Measurements from ENCODE around the gene FAM163B. TPM values are rescaled to one million over a fixed set of nuclear protein-coding genes. Genes with fewer than 3 reads are reported as not detected.

Gene FAM163B
- polyA plus RNA-seq, 4 donors = 0.12 to 0.19 TPM; not detected in 2

DNA sequence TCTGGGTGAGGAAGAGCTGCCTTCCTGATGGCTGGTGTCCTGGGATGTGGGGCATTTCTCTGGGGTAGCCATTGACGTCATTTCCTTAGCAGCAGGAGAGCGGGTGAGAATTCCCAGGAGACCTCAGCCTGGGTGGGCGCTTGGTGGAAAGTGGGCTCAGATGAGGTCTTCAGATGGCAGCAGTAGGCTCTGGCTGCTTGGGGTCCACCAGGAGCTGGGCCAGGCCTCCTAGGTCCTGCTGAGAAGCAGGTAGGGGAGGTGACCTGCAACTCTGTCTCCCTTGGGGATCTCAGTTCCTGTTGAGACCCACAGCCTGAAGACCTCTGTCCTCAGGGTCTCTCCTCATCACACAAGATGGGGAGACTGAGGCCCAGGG, 31.5 kb downstream of the FAM163B start:
- no peak overlapping the region for H3K27ac ChIP-seq (ENCODE audit: low read depth in 1 of 3, low read length in 2 of 3)
- peaks cover 0 to 28% (median 0%) of the 10 kb centered on the region in 3 donors for H3K27me3 ChIP-seq (ENCODE audit: control insufficient read depth in 3 of 3, insufficient read depth in 3 of 3, low read length in 3 of 3)
- FAIRE-seq = no peak
- H3K36me3 ChIP-seq (ENCODE audit: control insufficient read depth in 3 of 3, insufficient read depth in 2 of 3, low read depth in 1 of 3, low read length in 3 of 3) = peaks cover 0 to 1% (median 0%) of the 10 kb centered on the region in 3 donors
- no peaks in the 10 kb centered on the region for H3K9me3 ChIP-seq (ENCODE audit: control insufficient read depth in 2 of 2, insufficient read depth in 1 of 2, low read depth in 1 of 2, low read length in 1 of 2)
- no peak overlapping the region for H3K4me3 ChIP-seq (ENCODE audit: low read depth in 1 of 3, low read length in 3 of 3)
- no peaks in the 10 kb centered on the region for H3K4me1 ChIP-seq (ENCODE audit: control insufficient read depth in 3 of 3, insufficient read depth in 2 of 3, low read depth in 1 of 3, low read length in 2 of 3)
- DNase-seq = no peak
- 69 to 88% (median 74%) methylated on average over 3 of the region's 3 CpGs for WGBS, 3 donors

DNA sequence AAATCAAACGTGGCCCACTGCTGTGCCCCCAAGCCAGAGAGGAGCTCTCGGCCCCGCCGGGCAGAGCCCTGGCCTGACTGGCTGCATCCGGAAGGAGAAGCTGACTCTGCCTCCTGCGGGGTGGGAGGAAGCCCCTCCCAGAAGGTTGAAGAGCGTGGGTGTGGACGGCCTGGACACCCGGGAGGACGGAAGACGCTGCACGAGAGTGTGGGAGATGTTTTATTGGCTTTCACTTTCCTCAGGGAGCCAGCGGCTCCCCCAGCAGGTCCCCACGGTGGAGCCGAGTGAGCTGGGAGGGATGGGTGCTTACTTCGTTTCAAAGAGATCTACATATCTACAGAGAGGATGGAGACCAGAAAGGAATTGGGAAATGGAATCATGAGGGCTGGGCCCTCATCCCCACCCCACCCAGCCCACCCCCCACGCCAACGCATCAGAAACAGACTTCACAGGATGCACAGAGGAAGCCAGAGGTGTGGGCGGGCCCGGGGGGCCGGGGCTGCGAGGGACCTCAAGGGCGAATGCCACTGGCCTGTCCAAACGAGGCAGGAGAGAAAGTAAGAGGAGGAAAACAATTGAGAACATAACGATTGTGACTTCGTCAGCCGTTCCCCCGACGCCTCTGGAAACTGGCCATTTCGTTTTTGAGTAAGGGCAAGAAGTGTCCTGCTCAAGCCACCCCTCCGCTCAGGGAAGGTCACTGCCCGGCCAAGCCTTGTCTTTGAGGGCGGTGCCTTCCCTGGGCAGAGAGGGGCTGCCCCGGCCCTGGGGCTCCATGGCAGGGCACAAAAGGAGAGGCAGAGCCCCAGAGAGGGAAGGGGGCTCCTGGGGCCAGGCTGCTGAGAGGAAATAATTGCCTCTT, 32.1 kb downstream of the FAM163B start:
- Histone ChIP-seq H3K27me3 (ENCODE audit: control insufficient read depth in 3 of 3, insufficient read depth in 3 of 3, low read length in 3 of 3) (peaks cover 0 to 28% (median 0%) of the 10 kb centered on the region in 3 donors), H3K36me3 (ENCODE audit: control insufficient read depth in 3 of 3, insufficient read depth in 2 of 3, low read depth in 1 of 3, low read length in 3 of 3) (peaks cover 0 to 2% (median 0%) of the 10 kb centered on the region in 3 donors), H3K27ac (ENCODE audit: low read depth in 1 of 3, low read length in 2 of 3) (no peak overlapping the region), H3K4me3 (ENCODE audit: low read depth in 1 of 3, low read length in 3 of 3) (no peak overlapping the region), H3K4me1 (ENCODE audit: control insufficient read depth in 3 of 3, insufficient read depth in 2 of 3, low read depth in 1 of 3, low read length in 2 of 3) (no peaks in the 10 kb centered on the region), H3K9me3 (ENCODE audit: control insufficient read depth in 2 of 2, insufficient read depth in 1 of 2, low read depth in 1 of 2, low read length in 1 of 2) (no peaks in the 10 kb centered on the region)
- 44 to 50% (median 44%) methylated on average over 34 of the region's 34 CpGs for WGBS, 3 donors
- DNase-seq = no peak
- FAIRE-seq = no peak

DNA sequence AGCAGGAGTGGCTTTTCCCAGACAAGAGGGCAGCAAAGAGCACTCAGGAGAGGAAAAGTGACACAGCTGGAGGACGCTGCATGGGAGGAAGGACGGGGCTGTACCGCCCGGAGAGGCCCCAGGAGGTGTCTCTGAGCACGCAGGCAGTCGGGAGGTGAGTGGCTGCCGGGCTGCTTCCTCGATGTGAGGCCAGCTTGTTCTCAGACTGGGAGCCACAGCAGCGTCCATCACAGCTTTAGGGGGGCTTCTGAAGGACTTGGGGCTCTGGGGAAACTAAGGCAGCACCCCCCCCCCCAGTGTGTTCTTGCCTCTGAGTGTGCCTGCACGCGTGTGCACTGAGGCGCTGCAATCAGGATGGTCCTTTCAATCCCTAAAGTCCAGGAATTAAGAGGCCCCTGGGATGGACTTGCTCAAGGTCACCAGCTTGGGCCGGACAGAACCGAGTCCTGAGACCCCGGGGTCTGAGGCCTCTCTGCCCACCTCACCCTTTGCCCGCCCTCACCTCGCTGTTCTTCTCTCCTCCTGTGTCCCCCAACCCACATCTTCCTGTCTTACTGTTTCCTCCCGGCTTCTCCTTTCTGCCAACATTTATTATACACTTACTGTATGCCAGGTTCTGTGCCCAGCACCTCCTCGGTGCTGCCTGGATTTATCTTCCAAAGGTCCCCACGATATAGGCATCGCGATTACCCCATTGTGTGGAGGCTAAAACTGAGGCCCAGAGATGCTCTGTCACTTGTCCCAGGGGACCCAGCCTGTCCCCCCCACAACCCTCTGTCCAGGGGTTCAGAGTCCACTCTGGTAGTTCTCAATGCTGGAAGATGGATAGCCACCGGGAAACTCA, 32.9 kb downstream of the FAM163B start:
- 54 to 65% (median 61%) methylated on average over 21 to 23 of the region's 23 CpGs for WGBS, 3 donors
- Histone ChIP-seq H3K9me3 (ENCODE audit: control insufficient read depth in 2 of 2, insufficient read depth in 1 of 2, low read depth in 1 of 2, low read length in 1 of 2) (no peaks in the 10 kb centered on the region), H3K27me3 (ENCODE audit: control insufficient read depth in 3 of 3, insufficient read depth in 3 of 3, low read length in 3 of 3) (peaks cover 0 to 28% (median 0%) of the 10 kb centered on the region in 3 donors), H3K36me3 (ENCODE audit: control insufficient read depth in 3 of 3, insufficient read depth in 2 of 3, low read depth in 1 of 3, low read length in 3 of 3) (peaks cover 0 to 2% (median 0%) of the 10 kb centered on the region in 3 donors), H3K4me1 (ENCODE audit: control insufficient read depth in 3 of 3, insufficient read depth in 2 of 3, low read depth in 1 of 3, low read length in 2 of 3) (no peaks in the 10 kb centered on the region), H3K4me3 (ENCODE audit: low read depth in 1 of 3, low read length in 3 of 3) (no peak overlapping the region), H3K27ac (ENCODE audit: low read depth in 1 of 3, low read length in 2 of 3) (no peak overlapping the region)
- DNase-seq = no peak
- FAIRE-seq = no peak

DNA sequence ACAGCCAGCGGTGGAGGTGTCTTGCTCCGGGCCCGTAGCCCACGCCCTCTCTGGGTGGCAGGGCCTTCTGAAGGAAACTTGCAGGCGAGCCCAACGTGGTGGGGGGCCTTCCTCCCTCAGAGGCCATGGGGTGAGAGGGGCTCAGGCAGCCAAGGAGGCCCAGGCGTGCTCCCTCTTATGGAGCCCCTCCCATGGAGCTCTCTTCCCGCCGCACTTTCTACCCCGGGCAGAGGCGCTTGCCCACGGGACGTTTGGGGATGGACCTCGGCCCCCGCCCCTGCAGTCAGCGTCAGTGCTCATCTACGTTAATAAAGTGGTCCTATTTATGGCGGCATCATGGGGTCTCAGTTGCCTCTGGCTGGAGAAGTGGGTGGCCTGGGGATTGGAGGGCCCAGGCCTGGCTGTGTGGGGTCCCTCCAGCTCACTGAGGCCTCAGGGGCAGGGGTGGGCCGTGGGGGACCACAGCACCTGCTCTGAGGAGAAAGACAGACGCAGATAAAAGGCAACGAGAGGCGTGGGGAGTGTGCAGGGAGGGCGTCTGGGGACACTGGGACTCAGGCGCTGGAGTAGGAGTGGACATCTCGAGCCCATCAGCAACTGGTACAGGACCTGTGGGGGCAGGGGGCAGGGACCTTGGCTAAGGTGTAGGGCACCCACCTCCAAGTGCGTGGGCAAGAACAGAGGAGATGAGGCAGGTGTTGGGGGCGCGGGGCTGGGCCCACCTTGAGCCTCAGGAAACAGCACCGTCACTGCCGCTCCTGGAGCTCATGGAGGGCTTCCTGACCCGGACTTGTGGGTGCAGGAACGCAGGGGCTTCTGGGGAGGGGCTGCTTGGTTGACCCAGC, 33.8 kb downstream of the FAM163B start:
- peaks cover 0 to 28% (median 0%) of the 10 kb centered on the region in 3 donors for H3K27me3 ChIP-seq (ENCODE audit: control insufficient read depth in 3 of 3, insufficient read depth in 3 of 3, low read length in 3 of 3)
- FAIRE-seq (no peak), DNase-seq (no peak)
- H3K4me3 ChIP-seq (ENCODE audit: low read depth in 1 of 3, low read length in 3 of 3) = no peak overlapping the region
- H3K27ac ChIP-seq (ENCODE audit: low read depth in 1 of 3, low read length in 2 of 3) = no peak overlapping the region
- H3K36me3 ChIP-seq (ENCODE audit: control insufficient read depth in 3 of 3, insufficient read depth in 2 of 3, low read depth in 1 of 3, low read length in 3 of 3) = peaks cover 0 to 2% (median 0%) of the 10 kb centered on the region in 3 donors
- no peaks in the 10 kb centered on the region for H3K4me1 ChIP-seq (ENCODE audit: control insufficient read depth in 3 of 3, insufficient read depth in 2 of 3, low read depth in 1 of 3, low read length in 2 of 3)
- WGBS, 3 donors = 70 to 79% (median 74%) methylated on average over 31 to 32 of the region's 32 CpGs
- no peaks in the 10 kb centered on the region for H3K9me3 ChIP-seq (ENCODE audit: control insufficient read depth in 2 of 2, insufficient read depth in 1 of 2, low read depth in 1 of 2, low read length in 1 of 2)

DNA sequence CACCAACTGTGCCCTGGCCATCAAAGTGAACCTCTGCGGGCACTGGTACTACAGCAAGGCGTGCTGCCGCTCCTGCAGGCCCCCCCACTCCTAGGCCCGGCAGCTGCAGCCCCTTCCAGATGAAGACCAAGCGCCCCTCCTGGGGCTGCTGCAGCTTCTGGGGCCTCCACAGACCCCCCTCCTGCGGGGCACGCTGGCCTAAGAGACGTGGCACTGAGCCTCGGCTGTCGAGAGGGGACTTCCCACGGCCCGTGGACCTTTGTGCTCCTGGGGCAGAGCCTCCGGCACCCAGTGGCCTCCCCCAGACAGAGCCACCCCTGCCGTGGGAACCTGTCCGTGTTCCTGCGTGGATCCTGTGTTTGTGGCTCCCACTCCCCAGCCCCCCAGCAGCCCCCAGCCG, 34.4 kb downstream of the FAM163B start:
- H3K27me3 ChIP-seq (ENCODE audit: control insufficient read depth in 3 of 3, insufficient read depth in 3 of 3, low read length in 3 of 3) = peaks cover 0 to 28% (median 0%) of the 10 kb centered on the region in 3 donors
- H3K27ac ChIP-seq (ENCODE audit: low read depth in 1 of 3, low read length in 2 of 3) = no peak overlapping the region
- no peak overlapping the region for H3K4me3 ChIP-seq (ENCODE audit: low read depth in 1 of 3, low read length in 3 of 3)
- 64 to 74% (median 67%) methylated on average over 17 of the region's 17 CpGs for WGBS, 3 donors
- no peak for DNase-seq
- no peak for FAIRE-seq
- H3K9me3 ChIP-seq (ENCODE audit: control insufficient read depth in 2 of 2, insufficient read depth in 1 of 2, low read depth in 1 of 2, low read length in 1 of 2) = no peaks in the 10 kb centered on the region
- no peaks in the 10 kb centered on the region for H3K4me1 ChIP-seq (ENCODE audit: control insufficient read depth in 3 of 3, insufficient read depth in 2 of 3, low read depth in 1 of 3, low read length in 2 of 3)
- peaks cover 0 to 2% (median 0%) of the 10 kb centered on the region in 3 donors for H3K36me3 ChIP-seq (ENCODE audit: control insufficient read depth in 3 of 3, insufficient read depth in 2 of 3, low read depth in 1 of 3, low read length in 3 of 3)

DNA sequence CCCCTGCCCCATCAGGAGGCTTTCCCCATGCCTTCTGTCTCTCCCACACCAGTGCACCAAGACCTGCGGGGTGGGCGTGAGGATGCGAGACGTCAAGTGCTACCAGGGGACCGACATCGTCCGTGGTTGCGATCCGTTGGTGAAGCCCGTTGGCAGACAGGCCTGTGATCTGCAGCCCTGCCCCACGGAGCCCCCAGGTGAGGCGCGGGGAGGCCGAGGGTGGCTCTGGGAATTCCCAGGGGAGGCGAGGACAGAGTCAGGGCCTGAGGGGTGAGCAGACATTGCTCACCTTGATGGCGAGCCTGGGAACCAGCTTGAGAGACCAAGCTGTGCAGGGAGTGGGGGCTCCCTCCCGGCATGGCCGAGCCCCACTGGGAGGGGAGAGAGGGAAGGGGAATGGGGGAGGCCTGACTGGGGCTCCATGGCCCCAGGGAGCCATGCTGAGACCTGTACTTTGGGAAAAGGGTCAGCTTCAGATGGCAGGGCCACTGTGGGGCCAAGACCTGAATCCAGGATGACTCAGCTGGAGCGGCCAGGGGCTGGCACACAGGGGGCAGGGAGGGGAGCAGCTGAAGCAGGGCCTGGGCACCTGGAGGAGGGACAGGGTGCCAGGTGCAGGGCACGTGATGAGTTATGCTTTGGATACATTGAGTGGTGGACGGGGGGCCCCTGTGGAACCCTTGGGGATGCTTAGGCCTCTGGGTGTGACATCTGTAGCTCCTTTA, 35.2 kb downstream of the FAM163B start:
- Histone ChIP-seq H3K4me3 (ENCODE audit: low read depth in 1 of 3, low read length in 3 of 3) (no peak overlapping the region), H3K36me3 (ENCODE audit: control insufficient read depth in 3 of 3, insufficient read depth in 2 of 3, low read depth in 1 of 3, low read length in 3 of 3) (peaks cover 0 to 2% (median 0%) of the 10 kb centered on the region in 3 donors), H3K9me3 (ENCODE audit: control insufficient read depth in 2 of 2, insufficient read depth in 1 of 2, low read depth in 1 of 2, low read length in 1 of 2) (no peaks in the 10 kb centered on the region), H3K27ac (ENCODE audit: low read depth in 1 of 3, low read length in 2 of 3) (no peak overlapping the region), H3K4me1 (ENCODE audit: control insufficient read depth in 3 of 3, insufficient read depth in 2 of 3, low read depth in 1 of 3, low read length in 2 of 3) (no peaks in the 10 kb centered on the region), H3K27me3 (ENCODE audit: control insufficient read depth in 3 of 3, insufficient read depth in 3 of 3, low read length in 3 of 3) (peaks cover 0 to 25% (median 0%) of the 10 kb centered on the region in 3 donors)
- DNase-seq (no peak), FAIRE-seq (no peak)
- 76 to 89% (median 78%) methylated on average over 20 to 21 of the region's 21 CpGs for WGBS, 3 donors

DNA sequence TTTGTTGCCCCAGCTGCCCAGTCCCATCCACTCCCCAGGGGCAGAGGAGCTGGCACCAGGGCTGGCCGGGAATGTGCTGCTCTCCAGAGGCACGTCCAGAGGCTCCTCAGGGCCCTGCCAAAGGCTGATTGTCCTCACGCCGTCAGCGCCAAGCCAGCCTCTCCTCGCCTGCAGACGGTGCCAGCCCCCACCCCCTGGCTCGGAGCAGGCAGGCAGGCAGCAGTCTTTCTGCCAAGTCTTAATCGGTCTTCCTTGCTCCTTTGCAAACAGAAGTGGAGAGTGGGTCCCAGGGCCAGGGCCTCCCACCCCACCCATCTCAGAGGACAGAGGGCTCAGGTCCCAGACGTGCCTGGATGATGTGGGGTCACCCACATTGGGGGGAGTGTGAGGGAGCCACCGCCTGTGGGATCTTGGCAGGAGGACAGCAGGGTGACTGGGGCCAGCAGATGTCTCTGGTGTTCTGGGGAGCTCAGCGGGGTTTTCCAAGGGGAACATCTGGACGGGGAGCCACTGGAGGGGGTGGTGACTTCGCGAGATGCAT, 36.3 kb downstream of the FAM163B start:
- H3K4me1 ChIP-seq (ENCODE audit: control insufficient read depth in 3 of 3, insufficient read depth in 2 of 3, low read depth in 1 of 3, low read length in 2 of 3) = no peaks in the 10 kb centered on the region
- no peaks in the 10 kb centered on the region for H3K9me3 ChIP-seq (ENCODE audit: control insufficient read depth in 2 of 2, insufficient read depth in 1 of 2, low read depth in 1 of 2, low read length in 1 of 2)
- peaks cover 0 to 2% (median 0%) of the 10 kb centered on the region in 3 donors for H3K36me3 ChIP-seq (ENCODE audit: control insufficient read depth in 3 of 3, insufficient read depth in 2 of 3, low read depth in 1 of 3, low read length in 3 of 3)
- no peak overlapping the region for H3K27ac ChIP-seq (ENCODE audit: low read depth in 1 of 3, low read length in 2 of 3)
- peaks cover 0 to 14% (median 0%) of the 10 kb centered on the region in 3 donors for H3K27me3 ChIP-seq (ENCODE audit: control insufficient read depth in 3 of 3, insufficient read depth in 3 of 3, low read length in 3 of 3)
- FAIRE-seq (no peak), DNase-seq (no peak)
- H3K4me3 ChIP-seq (ENCODE audit: low read depth in 1 of 3, low read length in 3 of 3) = no peak overlapping the region
- WGBS, 3 donors = 38 to 51% (median 50%) methylated on average over 15 of the region's 15 CpGs

All from small intestine (tissue), 7 donors.